Measurements from ENCODE around the gene RPS26.

The RPS26 gene

GRCh38 chr12:56010111-56010570 lies 31.6 kb upstream of the RPS26 start:
- no peak for TF ChIP-seq BACH2 (CRISPR knock-in tag; IDR thresholded peaks at IDR 0.05; ENCODE audit: borderline replicate concordance)
- no peak for TF ChIP-seq ARNTL (CRISPR knock-in tag; IDR thresholded peaks at IDR 0.05; ENCODE audit: borderline replicate concordance, low read depth)
- TF ChIP-seq, protein P1, sequence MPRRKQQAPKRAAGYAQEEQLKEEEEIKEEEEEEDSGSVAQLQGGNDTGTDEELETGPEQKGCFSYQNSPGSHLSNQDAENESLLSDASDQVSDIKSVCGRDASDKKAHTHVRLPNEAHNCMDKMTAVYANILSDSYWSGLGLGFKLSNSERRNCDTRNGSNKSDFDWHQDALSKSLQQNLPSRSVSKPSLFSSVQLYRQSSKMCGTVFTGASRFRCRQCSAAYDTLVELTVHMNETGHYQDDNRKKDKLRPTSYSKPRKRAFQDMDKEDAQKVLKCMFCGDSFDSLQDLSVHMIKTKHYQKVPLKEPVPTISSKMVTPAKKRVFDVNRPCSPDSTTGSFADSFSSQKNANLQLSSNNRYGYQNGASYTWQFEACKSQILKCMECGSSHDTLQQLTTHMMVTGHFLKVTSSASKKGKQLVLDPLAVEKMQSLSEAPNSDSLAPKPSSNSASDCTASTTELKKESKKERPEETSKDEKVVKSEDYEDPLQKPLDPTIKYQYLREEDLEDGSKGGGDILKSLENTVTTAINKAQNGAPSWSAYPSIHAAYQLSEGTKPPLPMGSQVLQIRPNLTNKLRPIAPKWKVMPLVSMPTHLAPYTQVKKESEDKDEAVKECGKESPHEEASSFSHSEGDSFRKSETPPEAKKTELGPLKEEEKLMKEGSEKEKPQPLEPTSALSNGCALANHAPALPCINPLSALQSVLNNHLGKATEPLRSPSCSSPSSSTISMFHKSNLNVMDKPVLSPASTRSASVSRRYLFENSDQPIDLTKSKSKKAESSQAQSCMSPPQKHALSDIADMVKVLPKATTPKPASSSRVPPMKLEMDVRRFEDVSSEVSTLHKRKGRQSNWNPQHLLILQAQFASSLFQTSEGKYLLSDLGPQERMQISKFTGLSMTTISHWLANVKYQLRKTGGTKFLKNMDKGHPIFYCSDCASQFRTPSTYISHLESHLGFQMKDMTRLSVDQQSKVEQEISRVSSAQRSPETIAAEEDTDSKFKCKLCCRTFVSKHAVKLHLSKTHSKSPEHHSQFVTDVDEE (CRISPR knock-in tag; IDR thresholded peaks at IDR 0.05), result no peak
- TF ChIP-seq RARB (CRISPR knock-in tag; IDR thresholded peaks at IDR 0.05), result no peak
- no peak for TF ChIP-seq ZFP3 (CRISPR knock-in tag; IDR thresholded peaks at IDR 0.05)
- no peak for TF ChIP-seq ZFP30 (CRISPR knock-in tag; IDR thresholded peaks at IDR 0.05)
- TF ChIP-seq OSR1 (CRISPR knock-in tag; IDR thresholded peaks at IDR 0.05), result no peak
- TF ChIP-seq GLIS3 (CRISPR knock-in tag; IDR thresholded peaks at IDR 0.05), result no peak
- TF ChIP-seq ISL1 (CRISPR knock-in tag; IDR thresholded peaks at IDR 0.05), result no peak
- TF ChIP-seq CSRNP3 (CRISPR knock-in tag; IDR thresholded peaks at IDR 0.05), result no peak
- TF ChIP-seq POU6F1 (CRISPR knock-in tag; IDR thresholded peaks at IDR 0.05; ENCODE audit: borderline replicate concordance, low read depth), result no peak
- TF ChIP-seq ZC3H10 (CRISPR knock-in tag; IDR thresholded peaks at IDR 0.05), result no peak
- no peak for ATAC-seq

GRCh38 chr12:56011509-56012090 lies 30.1 kb upstream of the RPS26 start:
- no peak for ATAC-seq
- TF ChIP-seq TOX (CRISPR knock-in tag; IDR thresholded peaks at IDR 0.05; ENCODE audit: borderline replicate concordance), result no peak
- no peak for TF ChIP-seq ARNTL (CRISPR knock-in tag; IDR thresholded peaks at IDR 0.05; ENCODE audit: borderline replicate concordance, low read depth)

GRCh38 chr12:56013482-56013881 lies 28.2 kb upstream of the RPS26 start:
- no peak for ATAC-seq
- TF ChIP-seq ZC3H10 (CRISPR knock-in tag; IDR thresholded peaks at IDR 0.05) (no peak), GLIS3 (CRISPR knock-in tag; IDR thresholded peaks at IDR 0.05) (no peak), POU6F1 (CRISPR knock-in tag; IDR thresholded peaks at IDR 0.05; ENCODE audit: borderline replicate concordance, low read depth) (no peak), SNAI2 (CRISPR knock-in tag; IDR thresholded peaks at IDR 0.05) (no peak), ZFP3 (CRISPR knock-in tag; IDR thresholded peaks at IDR 0.05) (no peak), CSDC2 (CRISPR knock-in tag; IDR thresholded peaks at IDR 0.05) (no peak), ZNF70 (CRISPR knock-in tag; IDR thresholded peaks at IDR 0.05) (no peak), PPARA (CRISPR knock-in tag; IDR thresholded peaks at IDR 0.05; ENCODE audit: borderline replicate concordance) (no peak), RARB (CRISPR knock-in tag; IDR thresholded peaks at IDR 0.05) (no peak), ZNF565 (CRISPR knock-in tag; conservative IDR thresholded peaks at IDR 0.05; ENCODE audit: low read depth) (no peak), ZNF8 (CRISPR knock-in tag; IDR thresholded peaks at IDR 0.05) (no peak), OSR1 (CRISPR knock-in tag; IDR thresholded peaks at IDR 0.05) (no peak), CSRNP3 (CRISPR knock-in tag; IDR thresholded peaks at IDR 0.05) (no peak), CREB5 (CRISPR knock-in tag; IDR thresholded peaks at IDR 0.05; ENCODE audit: low read depth) (no peak)
- TF ChIP-seq, protein P1 (CRISPR knock-in tag; IDR thresholded peaks at IDR 0.05), result no peak

All from SK-N-SH treated with all-trans-retinoic acid at 6 μM for 48 hours (cell line).